ENCODE results near the gene SERPINA3.

SERPINA3 gene

GRCh38 chr14:94614802-94615201 is 2.6 kb downstream of the SERPINA3 start:
- no peak for DNase-seq

- DNase-seq: no peak
These were observed 3.1 kb downstream of the SERPINA3 start for GRCh38 chr14:94615254-94615653.

DNA sequence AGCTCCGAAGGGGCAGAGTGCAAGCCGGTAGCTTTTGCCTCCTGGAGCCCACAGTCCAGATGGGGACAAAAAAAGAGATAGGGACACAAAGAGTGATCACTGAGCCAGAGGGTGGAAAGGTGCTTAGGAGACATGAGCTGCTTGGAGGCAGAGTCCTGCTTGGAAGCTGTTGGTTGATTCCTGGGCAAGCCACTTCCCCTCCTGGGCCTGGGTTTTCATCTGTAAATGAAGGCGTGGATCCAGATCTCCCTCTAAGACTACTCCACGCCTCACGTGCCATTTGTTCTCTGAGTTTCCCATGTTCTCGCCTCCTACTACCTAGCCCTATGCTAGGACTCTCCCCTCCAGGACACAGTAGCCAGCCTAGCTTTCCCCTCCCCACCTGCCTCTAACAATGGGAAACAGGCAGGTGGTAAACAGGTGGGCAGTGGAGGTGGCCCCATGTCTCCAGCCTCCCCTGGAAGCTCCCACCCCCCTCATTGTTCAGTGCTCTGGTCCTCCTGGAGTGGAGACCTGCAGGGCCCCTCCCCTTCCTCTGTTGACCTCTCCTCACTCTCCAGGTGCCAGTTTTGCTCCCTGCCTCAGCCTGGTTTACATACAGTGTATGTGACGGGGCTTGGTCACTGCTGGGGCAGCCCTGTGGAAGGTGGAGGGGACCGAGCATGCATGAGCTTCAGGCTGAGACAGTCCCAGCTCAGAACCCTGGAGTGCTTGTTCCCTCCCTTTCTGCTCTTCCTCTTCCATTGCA is 3.8 kb downstream of the SERPINA3 start:
- no peak for DNase-seq

- no peak for DNase-seq
These were observed 5.3 kb downstream of the SERPINA3 start for GRCh38 chr14:94617366-94617941.

DNA sequence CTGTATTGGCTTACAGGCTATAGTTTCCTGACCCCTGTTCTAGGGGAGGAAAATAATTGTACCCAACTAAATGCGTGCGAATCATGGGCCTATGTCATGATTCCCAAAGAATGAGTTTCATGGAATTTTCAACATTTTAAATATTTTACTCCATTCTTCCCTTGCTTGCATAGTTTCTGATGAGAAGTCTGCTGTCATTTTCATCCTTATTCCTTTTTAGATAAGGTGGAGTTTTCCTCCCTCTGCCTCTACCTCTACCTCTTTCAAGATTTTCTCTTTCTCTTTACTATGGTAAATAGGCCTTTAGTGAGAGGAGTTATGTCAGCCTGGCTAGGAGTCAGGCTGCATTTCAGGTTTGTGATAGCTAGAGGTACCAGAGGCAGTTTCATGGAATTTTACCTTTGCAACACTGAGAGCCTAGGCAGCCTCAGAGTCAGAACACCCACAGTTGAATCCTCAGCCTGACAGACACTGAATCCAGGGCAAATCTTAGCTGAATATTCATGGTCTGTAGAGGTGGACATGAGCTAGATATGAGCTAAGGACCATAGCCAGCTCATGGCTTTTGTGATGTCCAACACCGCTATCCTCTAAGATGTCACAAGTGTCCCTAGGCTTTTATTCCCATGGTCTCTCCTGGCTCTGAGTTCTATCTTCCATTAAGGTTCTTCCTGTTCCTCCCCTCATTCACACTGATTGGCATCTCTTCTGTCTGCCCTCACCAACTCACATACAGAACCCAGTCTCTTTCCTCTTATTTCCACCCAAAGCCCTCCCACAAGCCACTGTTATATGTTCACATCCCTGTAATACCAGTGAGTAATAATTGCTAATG is 6.0 kb downstream of the SERPINA3 start:
- no peak for DNase-seq

- no peak for DNase-seq
These were observed 7.1 kb downstream of the SERPINA3 start for GRCh38 chr14:94619297-94619696.

- no peak for DNase-seq
These were observed 8.4 kb downstream of the SERPINA3 start for GRCh38 chr14:94620597-94620996.

DNA sequence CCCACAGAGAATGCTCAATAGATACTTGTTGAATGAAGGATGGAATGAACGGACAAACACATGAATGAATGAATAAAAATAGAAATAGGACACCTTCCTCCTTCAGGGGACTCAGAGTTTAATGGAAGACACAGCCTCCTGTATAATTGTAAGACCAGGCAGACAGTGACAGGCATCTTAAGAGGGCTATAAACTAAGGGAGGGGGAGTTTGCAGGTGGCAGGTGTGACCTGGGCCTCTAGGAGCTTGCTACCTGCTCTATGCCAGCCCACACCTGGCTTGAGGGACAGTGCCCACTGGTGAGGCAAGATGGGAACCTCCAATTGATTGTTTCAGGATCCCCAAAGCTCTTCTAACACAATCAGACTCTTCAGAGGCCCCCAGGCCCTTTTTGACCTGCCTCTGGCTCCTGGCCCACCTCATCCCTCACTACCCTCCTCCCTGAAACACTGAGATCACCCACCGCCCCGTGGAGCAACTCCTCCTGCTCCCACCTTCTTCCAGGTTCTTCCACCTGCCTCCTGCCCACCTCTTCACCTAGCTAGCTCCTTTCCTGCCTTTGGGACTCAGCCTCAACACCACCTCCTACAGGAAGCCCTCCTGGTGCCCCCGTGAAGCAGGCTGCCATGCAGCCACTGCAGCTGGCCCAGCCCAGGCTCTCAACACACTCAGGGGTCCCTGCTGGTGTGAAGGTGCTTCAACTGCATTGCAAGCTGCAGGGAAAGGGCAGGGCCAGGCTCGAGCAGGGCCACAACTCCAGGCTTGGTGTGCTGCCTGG is 9.4 kb downstream of the SERPINA3 start:
- no peak for DNase-seq

- DNase-seq: no peak
These were observed 10.6 kb downstream of the SERPINA3 start for GRCh38 chr14:94622653-94623421.

DNA sequence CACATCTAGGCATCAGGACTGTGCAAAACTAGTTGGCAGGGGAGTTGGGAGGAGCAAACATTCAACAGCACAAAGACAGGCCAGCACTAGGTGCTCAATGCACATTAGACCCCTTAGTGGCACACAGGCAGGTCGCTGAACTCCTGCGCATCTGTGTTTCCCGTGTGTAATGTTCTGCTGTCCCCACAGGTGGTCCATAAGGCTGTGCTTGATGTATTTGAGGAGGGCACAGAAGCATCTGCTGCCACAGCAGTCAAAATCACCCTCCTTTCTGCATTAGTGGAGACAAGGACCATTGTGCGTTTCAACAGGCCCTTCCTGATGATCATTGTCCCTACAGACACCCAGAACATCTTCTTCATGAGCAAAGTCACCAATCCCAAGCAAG is 11.2 kb downstream of the SERPINA3 start:
- no peak for DNase-seq

DNA sequence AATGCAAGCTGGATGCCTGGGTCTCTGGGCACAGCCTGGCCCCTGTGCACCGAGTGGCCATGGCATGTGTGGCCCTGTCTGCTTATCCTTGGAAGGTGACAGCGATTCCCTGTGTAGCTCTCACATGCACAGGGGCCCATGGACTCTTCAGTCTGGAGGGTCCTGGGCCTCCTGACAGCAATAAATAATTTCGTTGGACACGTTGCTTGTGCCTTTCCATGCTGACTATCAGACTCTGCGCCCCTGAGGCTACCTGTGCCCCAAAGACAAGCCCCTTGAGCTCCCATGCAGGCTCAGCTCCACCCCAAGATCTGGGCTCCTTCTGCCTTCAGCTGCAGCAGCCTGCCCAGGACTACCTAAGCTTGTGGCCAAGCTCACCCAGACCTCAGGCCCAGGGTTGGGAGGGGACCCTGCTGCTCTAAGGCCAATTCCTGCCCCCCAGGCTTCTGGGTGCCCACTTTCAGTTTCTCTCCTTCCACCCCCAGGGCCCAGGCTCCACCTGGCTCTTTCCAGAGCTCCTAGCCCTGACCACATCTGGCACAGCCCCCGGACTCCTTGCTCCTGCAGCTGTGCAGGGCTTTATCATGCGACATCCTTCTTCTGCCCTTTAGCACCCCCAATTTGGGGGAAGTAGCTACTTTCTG is 11.8 kb downstream of the SERPINA3 start:
- DNase-seq: no peak

DNA sequence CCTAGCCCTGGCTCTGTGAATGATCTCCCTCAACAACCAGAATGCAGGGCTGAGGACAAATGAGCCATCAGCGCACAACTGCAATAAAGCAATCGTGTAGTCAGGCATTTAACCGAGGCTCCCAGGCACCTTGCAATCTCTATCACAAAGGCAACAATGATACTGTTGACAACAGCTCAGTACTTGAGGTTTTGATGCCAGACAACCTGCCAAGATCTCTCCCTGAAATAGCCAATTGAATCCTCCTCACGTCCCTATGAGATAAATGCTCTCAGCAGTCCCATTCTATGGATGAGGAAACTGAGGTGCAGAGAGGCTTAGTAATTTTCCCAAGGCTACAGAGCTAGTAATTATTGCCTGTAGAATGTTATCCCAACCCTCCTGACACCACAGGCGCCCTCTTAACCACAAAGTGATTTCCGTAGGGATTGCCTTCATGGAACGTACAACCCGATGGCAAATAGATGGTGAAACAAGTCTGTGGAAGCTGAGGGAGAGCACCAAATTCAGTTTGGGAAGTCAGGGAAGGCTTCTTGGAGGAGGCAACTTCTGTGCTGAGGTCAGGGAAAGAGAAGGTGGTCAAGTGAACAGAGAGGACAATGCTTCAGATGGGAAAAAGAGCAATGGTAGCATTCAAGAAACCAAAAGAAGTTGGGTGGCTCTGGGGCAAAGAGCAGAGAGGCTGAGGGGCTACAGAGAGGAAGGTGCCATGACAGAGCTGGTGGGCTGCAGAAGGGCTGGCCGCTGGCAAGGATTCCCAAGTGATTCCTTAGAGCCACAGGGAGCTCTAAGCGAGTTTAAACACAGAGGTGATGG is 12.6 kb downstream of the SERPINA3 start:
- no peak for DNase-seq

DNA sequence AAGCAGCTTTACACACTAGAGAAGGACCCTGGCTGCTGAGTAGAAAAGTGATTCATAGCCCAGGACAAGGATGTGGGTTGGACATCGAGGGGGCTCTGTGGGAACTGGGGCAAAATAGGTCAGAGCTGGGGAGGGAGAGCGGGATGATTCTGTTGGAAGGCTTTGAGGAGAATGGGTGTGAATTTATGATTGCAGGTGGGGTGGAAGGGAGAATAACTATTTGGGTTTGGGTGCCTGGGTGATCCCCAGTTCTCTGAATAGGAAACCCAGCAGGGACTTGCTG is 13.1 kb downstream of the SERPINA3 start:
- no peak for DNase-seq

GRCh38 chr14:94628578-94628977 is 16.4 kb downstream of the SERPINA3 start:
- DNase-seq: no peak

DNA sequence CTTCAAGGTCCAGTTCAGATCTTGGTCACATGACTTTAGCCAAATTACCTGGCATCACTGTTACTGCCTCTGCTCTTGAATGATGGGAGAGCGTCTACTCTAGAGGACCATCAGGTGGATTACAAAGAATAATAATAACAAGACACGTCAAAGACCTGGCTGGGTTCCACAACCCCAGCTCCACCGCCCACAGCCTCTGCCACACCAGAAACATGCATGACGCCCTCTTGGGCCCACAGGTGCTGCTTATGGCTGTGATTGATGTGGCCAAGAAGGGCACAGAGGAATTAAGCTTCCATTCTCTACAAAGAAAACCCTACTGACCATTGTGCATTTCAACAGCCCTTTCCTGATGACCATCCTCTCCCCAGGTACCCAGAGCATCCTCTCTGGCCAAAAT is 18.2 kb downstream of the SERPINA3 start:
- DNase-seq: no peak

DNA sequence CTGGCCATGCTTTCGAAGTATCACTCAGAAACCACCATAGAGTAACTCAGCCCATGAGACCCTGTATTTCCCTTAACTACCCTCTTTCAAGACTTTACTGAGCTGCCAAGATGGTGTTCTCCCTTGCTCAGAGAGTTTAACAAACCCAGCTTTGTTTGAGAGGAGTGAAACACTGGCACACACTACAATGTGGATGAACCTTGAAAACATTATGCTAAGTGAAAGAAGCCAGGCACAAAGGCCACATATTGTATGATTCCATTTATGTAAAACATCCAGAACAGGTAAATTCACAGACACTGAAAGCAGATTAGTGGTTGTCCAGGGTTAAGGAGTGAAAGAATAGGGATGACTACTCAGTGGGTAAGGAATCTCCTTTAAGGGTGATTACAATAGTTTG is 18.9 kb downstream of the SERPINA3 start:
- no peak for DNase-seq

GRCh38 chr14:94631536-94632304 is 19.5 kb downstream of the SERPINA3 start:
- DNase-seq: no peak

GRCh38 chr14:94632305-94632590 is 20.1 kb downstream of the SERPINA3 start:
- no peak for DNase-seq

- DNase-seq: no peak
These were observed 20.9 kb downstream of the SERPINA3 start for GRCh38 chr14:94633121-94633520.

- DNase-seq: no peak
These were observed 23.0 kb downstream of the SERPINA3 start for GRCh38 chr14:94635154-94635553.

All from NCI-H524 treated with DMSO at 0.1 percent for 48 hours (cell line).